Parathyroid adenoma (tissue), 2 donors: ENCODE data around the gene PRODH2.

Experiments used
- H2AFZ ChIP-seq: fragments of 300-600 bp; sonication (generic); one replicate; pipeline ENCODE4 v1.7.0; 2017; ENCODE audit warnings: antibody characterized with exemption, mild to moderate bottlenecking
- H3K27ac ChIP-seq: fragments of 300-600 bp; sonication (generic); one replicate; pipeline ENCODE4 v1.7.0; 2017
- H3K27me3 ChIP-seq: fragments of 300-600 bp; sonication (generic); one replicate; pipeline ENCODE4 v1.7.0; 2017; ENCODE audit warnings: low read length; ENCODE audit not compliant: control insufficient read depth, insufficient read depth
- H3K36me3 ChIP-seq: fragments of 300-600 bp; sonication (generic); one replicate; pipeline ENCODE4 v1.7.0; 2017; ENCODE audit warnings: low read length; ENCODE audit not compliant: control insufficient read depth, insufficient read depth
- H3K4me1 ChIP-seq: fragments of 300-600 bp; sonication (generic); one replicate; pipeline ENCODE4 v1.7.0; 2017; ENCODE audit warnings: control low read depth
- H3K4me2 ChIP-seq: fragments of 300-600 bp; sonication (generic); one replicate; pipeline ENCODE4 v1.7.0; 2017; ENCODE audit warnings: low read length
- H3K4me3 ChIP-seq: fragments of 300-600 bp; sonication (generic); one replicate; pipeline ENCODE4 v1.7.0; 2017; ENCODE audit warnings: low read depth, low read length
- H3K79me2 ChIP-seq: fragments of 300-600 bp; sonication (generic); one replicate; pipeline ENCODE4 v1.7.0; 2017; ENCODE audit warnings: control low read depth
- H3K9ac ChIP-seq: fragments of 300-600 bp; sonication (generic); one replicate; pipeline ENCODE4 v1.7.0; 2017; ENCODE audit warnings: mild to moderate bottlenecking
- H3K9me3 ChIP-seq: fragments of 300-600 bp; sonication (generic); one replicate; pipeline ENCODE4 v1.7.0; 2017; ENCODE audit warnings: low read length; ENCODE audit not compliant: control insufficient read depth
- CTCF ChIP-seq: fragments of 300-600 bp; sonication (generic); IDR thresholded peaks from one replicate; pipeline ENCODE4 v1.7.0; 2017; ENCODE audit warnings: antibody characterized with exemption, mild to moderate bottlenecking
- donor health status: primary hyperparathyroidism.

Gene PRODH2

GRCh38 chr19:35767288-35768081 lies 45.2 kb downstream of the PRODH2 start:
- peak overlapping the region; percentile 68 for H3K4me2 ChIP-seq
- peak overlapping the region; percentile 94 for H2AFZ ChIP-seq
- no peaks in the 10 kb centered on the region for H3K36me3 ChIP-seq
- H3K4me3 ChIP-seq: peak overlapping the region; percentile 20
- no peaks in the 10 kb centered on the region for H3K79me2 ChIP-seq
- TF ChIP-seq CTCF: no peak
- no peaks in the 10 kb centered on the region for H3K9me3 ChIP-seq
- H3K9ac ChIP-seq: peak overlapping the region; percentile 11
- H3K27me3 ChIP-seq: no peaks in the 10 kb centered on the region
- peak overlapping the region; percentile 90 for H3K27ac ChIP-seq
- H3K4me1 ChIP-seq: peaks cover 16% of the 10 kb centered on the region

GRCh38 chr19:35766571-35767104 lies 46.0 kb downstream of the PRODH2 start:
- Histone ChIP-seq H3K27ac (peak overlapping the region; percentile 90), H3K79me2 (no peaks in the 10 kb centered on the region), H3K4me2 (no peak overlapping the region), H3K36me3 (no peaks in the 10 kb centered on the region), H3K27me3 (no peaks in the 10 kb centered on the region), H2AFZ (no peak overlapping the region), H3K9me3 (no peaks in the 10 kb centered on the region), H3K4me3 (no peak overlapping the region), H3K9ac (no peak overlapping the region), H3K4me1 (peaks cover 16% of the 10 kb centered on the region)
- no peak for TF ChIP-seq CTCF

GRCh38 chr19:35764432-35765315 lies 48.0 kb downstream of the PRODH2 start:
- no peaks in the 10 kb centered on the region for H3K27me3 ChIP-seq
- no peak overlapping the region for H3K27ac ChIP-seq
- no peak overlapping the region for H3K9ac ChIP-seq
- no peaks in the 10 kb centered on the region for H3K9me3 ChIP-seq
- no peak for TF ChIP-seq CTCF
- H3K4me3 ChIP-seq: no peak overlapping the region
- H3K4me2 ChIP-seq: no peak overlapping the region
- peaks cover 4% of the 10 kb centered on the region for H3K79me2 ChIP-seq
- H3K4me1 ChIP-seq: peaks cover 16% of the 10 kb centered on the region
- H3K36me3 ChIP-seq: no peaks in the 10 kb centered on the region
- H2AFZ ChIP-seq: no peak overlapping the region

DNA sequence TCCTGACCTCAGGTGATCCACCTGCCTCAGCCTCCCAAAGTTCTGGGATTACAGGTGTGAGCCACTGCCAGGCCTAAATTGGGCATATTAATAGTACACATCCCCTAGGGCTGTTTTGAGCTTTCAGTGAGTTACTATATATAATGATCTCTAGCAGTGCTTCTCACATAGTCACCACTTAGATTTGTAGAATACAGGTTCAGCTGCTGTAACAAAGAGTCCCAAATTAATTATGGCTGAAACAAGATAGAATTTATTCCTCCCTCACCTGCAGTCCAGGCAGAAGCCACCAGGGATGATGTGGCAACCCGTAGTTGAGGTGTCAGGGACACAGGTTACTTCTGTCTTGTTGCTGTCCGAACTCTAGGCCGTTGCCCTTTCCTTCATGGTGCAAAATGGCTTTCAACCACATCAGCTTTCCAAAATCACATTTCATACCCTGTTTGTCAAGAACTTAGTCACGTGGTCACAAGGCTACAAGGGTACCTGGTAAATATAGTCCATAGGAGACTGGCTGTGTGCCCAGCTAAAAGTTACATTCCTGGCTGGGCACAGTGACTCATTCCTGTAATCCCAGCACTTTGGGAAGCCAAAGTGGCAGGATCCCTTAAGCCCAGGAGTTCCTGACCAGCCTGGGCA lies 51.8 kb downstream of the PRODH2 start:
- H3K4me2 ChIP-seq: no peak overlapping the region
- no peak overlapping the region for H3K4me3 ChIP-seq
- H3K36me3 ChIP-seq: no peaks in the 10 kb centered on the region
- no peak overlapping the region for H3K9ac ChIP-seq
- peaks cover 12% of the 10 kb centered on the region for H3K79me2 ChIP-seq
- peaks cover 10% of the 10 kb centered on the region for H3K4me1 ChIP-seq
- no peak for TF ChIP-seq CTCF
- H3K9me3 ChIP-seq: no peaks in the 10 kb centered on the region
- no peak overlapping the region for H2AFZ ChIP-seq
- H3K27me3 ChIP-seq: no peaks in the 10 kb centered on the region
- H3K27ac ChIP-seq: no peak overlapping the region
